Sciatic nerve (tissue), 2 donors: ENCODE data around the gene APOBEC2. TPM values are rescaled to one million over a fixed set of nuclear protein-coding genes. Genes with fewer than 3 reads are reported as not detected.

ENCODE experiments used
- ATAC-seq: fragments of 200-7000 bp; cut with Tn5 transposase; one replicate; pipeline ENCODE4 v1.9.1; 2020; ENCODE audit warnings: mild to moderate bottlenecking, moderate library complexity
- DNase-seq: peaks from one replicate; pipeline ENCODE4 v3.0.0-alpha.2; 2020; ENCODE audit warnings: low spot score
- intact Hi-C: fragments of 100-400 bp; cut with DNase I; formaldehyde crosslinking; loops from one replicate; pipeline ENCODE4 v1.14.2; 2022
- total RNA-seq: library from RNA; stranded (reverse); fragmentation: NEBNext Ultra II Directional; extraction: Animal tissue kit (Norgen Biotek cat#: 25700); gene quantifications from one replicate; pipeline ENCODE4 v1.2.1, GENCODE V29; 2021
- donor health status: DM: no; HTN: no; CAD: no.
- donor health status: DM: no; HTN: no; CAD: no.

The APOBEC2 gene
- total RNA-seq, 1 donor from 2014 or later: not detected

- intact Hi-C loops: no loop called here
- ATAC-seq (no peak), DNase-seq (no peak)
Observed at GRCh38 chr6:41036186-41036585, 16.8 kb upstream of the APOBEC2 start.

GRCh38 chr6:41036601-41037000 lies 16.4 kb upstream of the APOBEC2 start:
- no peak for DNase-seq
- no peak for ATAC-seq
- intact Hi-C loops: no loop called here

- no peak for DNase-seq
- intact Hi-C loops: no loop called here
- no peak for ATAC-seq
Observed at GRCh38 chr6:41037107-41037900, 15.7 kb upstream of the APOBEC2 start.

- ATAC-seq (no peak), DNase-seq (no peak)
- intact Hi-C loops: no loop called here
Observed at GRCh38 chr6:41038205-41038604, 14.8 kb upstream of the APOBEC2 start.

GRCh38 chr6:41039060-41039998 lies 13.7 kb upstream of the APOBEC2 start, which contains the start of gene UNC5CL:
TSS of gene UNC5CL (minus strand) at chr6:41039221. CDS start at chr6:41035074, 4,147 bp downstream.
- ATAC-seq (no peak), DNase-seq (no peak)
- intact Hi-C loops: no loop called here

- intact Hi-C loops: no loop called here
- ATAC-seq (no peak), DNase-seq (no peak)
Observed at GRCh38 chr6:41040101-41040939, 12.7 kb upstream of the APOBEC2 start.

GRCh38 chr6:41040940-41041536 lies 12.0 kb upstream of the APOBEC2 start:
- DNase-seq (no peak), ATAC-seq (no peak)
- intact Hi-C loops: no loop called here

GRCh38 chr6:41042226-41043055 lies 10.6 kb upstream of the APOBEC2 start, which contains the start of gene TSPO2:
TSS of gene TSPO2 (plus strand) at chr6:41042467. CDS start at chr6:41042986, 519 bp downstream.
- intact Hi-C loops: no loop called here
- DNase-seq (no peak), ATAC-seq (no peak)

GRCh38 chr6:41043151-41043550 lies 9.9 kb upstream of the APOBEC2 start:
- intact Hi-C loops: no loop called here
- DNase-seq (no peak), ATAC-seq (no peak)

GRCh38 chr6:41045664-41046063 lies 7.3 kb upstream of the APOBEC2 start:
- DNase-seq (no peak), ATAC-seq (no peak)
- intact Hi-C loops: no loop called here

GRCh38 chr6:41046084-41046483 lies 6.9 kb upstream of the APOBEC2 start:
- ATAC-seq (no peak), DNase-seq (no peak)
- intact Hi-C loops: no loop called here

GRCh38 chr6:41047306-41047705 lies 5.7 kb upstream of the APOBEC2 start:
- intact Hi-C loops: no loop called here
- DNase-seq (no peak), ATAC-seq (no peak)

GRCh38 chr6:41047745-41048732 lies 5.0 kb upstream of the APOBEC2 start:
- intact Hi-C loops: no loop called here
- DNase-seq (no peak), ATAC-seq (no peak)

- no peak for DNase-seq
- ATAC-seq: no peak
- intact Hi-C loops: no loop called here
Observed at GRCh38 chr6:41049521-41049920, 3.5 kb upstream of the APOBEC2 start.

- intact Hi-C loops: no loop called here
- no peak for ATAC-seq
- DNase-seq: no peak
Observed at GRCh38 chr6:41049955-41050354, 3.0 kb upstream of the APOBEC2 start.

- DNase-seq: no peak
- no peak for ATAC-seq
- intact Hi-C loops: no loop called here
Observed at GRCh38 chr6:41050536-41050935, 2.5 kb upstream of the APOBEC2 start.

- intact Hi-C loops: no loop called here
- ATAC-seq (no peak), DNase-seq (no peak)
Observed at GRCh38 chr6:41051873-41052272, 1.1 kb upstream of the APOBEC2 start.
